NB4 (cell line): Measurements from ENCODE around the gene PRSS1.

Experiments
- DNase-seq: peaks from one replicate; pipeline ENCODE4 v3.0.0; 2010; ENCODE audit warnings: low read depth
- H3K4me3 ChIP-seq: one replicate; pipeline ENCODE4 v1.5.1; 2011; ENCODE audit warnings: mild to moderate bottlenecking, low read depth, low read length, moderate library complexity
- CTCF ChIP-seq: IDR thresholded peaks from one replicate; pipeline ENCODE4 v1.5.1; 2012; ENCODE audit warnings: low read depth, low read length
- MAX ChIP-seq: IDR thresholded peaks from 2 replicates; pipeline ENCODE4 v1.6.1; 2011; ENCODE audit warnings: low read depth, low read length
- MYC ChIP-seq: IDR thresholded peaks from 2 replicates; pipeline ENCODE4 v1.6.1; 2011; ENCODE audit warnings: low read depth, low read length
- POLR2A ChIP-seq: IDR thresholded peaks from 2 replicates; pipeline ENCODE4 v1.6.1; 2011; ENCODE audit warnings: mild to moderate bottlenecking; ENCODE audit not compliant: insufficient read length; ENCODE audit errors: extremely low read depth

Gene PRSS1

GRCh38 chr7:142788303-142789289 is 39.3 kb downstream of the PRSS1 start:
- no peak for TF ChIP-seq MAX
- no peak for TF ChIP-seq CTCF
- DNase-seq: no peak
- H3K4me3 ChIP-seq: no peak overlapping the region

- no peak overlapping the region for H3K4me3 ChIP-seq
- TF ChIP-seq CTCF (no peak), MYC (no peak), MAX (no peak), POLR2A (no peak)
- DNase-seq: no peak
Measured at GRCh38 chr7:142789441-142789840, 40.2 kb downstream of the PRSS1 start.

GRCh38 chr7:142790056-142790455 is 40.8 kb downstream of the PRSS1 start:
- H3K4me3 ChIP-seq: no peak overlapping the region

GRCh38 chr7:142790555-142790954 is 41.3 kb downstream of the PRSS1 start:
- TF ChIP-seq MAX (no peak), MYC (no peak), POLR2A (no peak), CTCF (no peak)

More at GRCh38 chr7:142790056-142790455, 40.8 kb downstream of the PRSS1 start:
- no peak for DNase-seq
- TF ChIP-seq MYC: no peak
- no peak for TF ChIP-seq POLR2A
- no peak for TF ChIP-seq MAX
- no peak for TF ChIP-seq CTCF

GRCh38 chr7:142791502-142791901 is 42.2 kb downstream of the PRSS1 start:
- no peak overlapping the region for H3K4me3 ChIP-seq
- no peak for DNase-seq
- no peak for TF ChIP-seq CTCF

More at GRCh38 chr7:142790555-142790954, 41.3 kb downstream of the PRSS1 start:
- H3K4me3 ChIP-seq: no peak overlapping the region
- no peak for DNase-seq

GRCh38 chr7:142792129-142792528 is 42.9 kb downstream of the PRSS1 start:
- no peak overlapping the region for H3K4me3 ChIP-seq
- no peak for DNase-seq
- no peak for TF ChIP-seq MAX
- TF ChIP-seq MYC: no peak
- no peak for TF ChIP-seq CTCF
- no peak for TF ChIP-seq POLR2A
